BLaER1 (cell line): ENCODE results near the gene SLC16A12.

Experiments
- H3K27ac ChIP-seq: shearing (Covaris generic); formaldehyde crosslinking; 2 replicates; pipeline ENCODE4 v1.8.1; 2022
- H3K27me3 ChIP-seq: shearing (Covaris generic); formaldehyde crosslinking; 2 replicates; pipeline ENCODE4 v1.8.1; 2022
- H3K36me3 ChIP-seq: shearing (Covaris generic); formaldehyde crosslinking; 2 replicates; pipeline ENCODE4 v1.8.1; 2022
- H3K4me1 ChIP-seq: shearing (Covaris generic); formaldehyde crosslinking; 2 replicates; pipeline ENCODE4 v1.8.1; 2022
- H3K4me2 ChIP-seq: shearing (Covaris generic); formaldehyde crosslinking; 2 replicates; pipeline ENCODE4 v1.8.1; 2022
- H3K4me3 ChIP-seq: shearing (Covaris generic); formaldehyde crosslinking; 2 replicates; pipeline ENCODE4 v1.8.1; 2022
- H3K9ac ChIP-seq: shearing (Covaris generic); formaldehyde crosslinking; 2 replicates; pipeline ENCODE4 v1.8.1; 2022
- H3K9me3 ChIP-seq: shearing (Covaris generic); formaldehyde crosslinking; 2 replicates; pipeline ENCODE4 v1.8.1; 2022
- H4K20me1 ChIP-seq: shearing (Covaris generic); formaldehyde crosslinking; 2 replicates; pipeline ENCODE4 v1.8.1; 2022
- Cebpa-rat ChIP-seq: shearing (Covaris generic); IDR thresholded peaks from 2 replicates; pipeline ENCODE4 v1.8.1; 2022

The SLC16A12 gene

DNA sequence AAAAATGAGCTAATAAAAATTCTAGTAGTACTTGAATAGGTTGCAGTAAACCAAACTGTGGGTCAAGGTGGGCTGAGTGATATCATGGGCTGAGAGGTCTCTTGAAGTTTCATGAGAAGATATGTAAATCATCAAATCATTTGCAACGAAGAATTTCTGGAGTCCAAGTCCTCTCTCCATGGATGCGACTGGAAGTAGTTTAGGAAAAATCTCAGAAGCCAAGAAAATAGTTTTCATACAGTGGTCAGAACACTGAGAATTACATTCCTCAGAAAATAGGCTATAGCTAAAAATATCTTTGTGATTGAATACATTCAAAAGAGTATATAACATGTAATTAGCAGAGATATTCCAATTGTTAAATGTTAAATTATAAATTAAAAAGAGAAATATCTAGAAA is 146.6 kb downstream of the SLC16A12 start:
- Histone ChIP-seq H3K4me1 (peaks cover 43% of the 10 kb centered on the region), H3K9me3 (no peaks in the 10 kb centered on the region), H3K36me3 (no peaks in the 10 kb centered on the region), H3K27me3 (no peaks in the 10 kb centered on the region), H3K9ac (no peak overlapping the region), H3K4me2 (no peak overlapping the region), H3K27ac (no peak overlapping the region), H4K20me1 (no peaks in the 10 kb centered on the region), H3K4me3 (no peak overlapping the region)
- no peak for TF ChIP-seq Cebpa-rat

GRCh38 chr10:89384474-89385340 is 150.7 kb downstream of the SLC16A12 start:
- H3K27ac ChIP-seq = no peak overlapping the region
- no peak for TF ChIP-seq Cebpa-rat
- no peak overlapping the region for H3K4me3 ChIP-seq
- no peaks in the 10 kb centered on the region for H3K36me3 ChIP-seq
- H3K4me2 ChIP-seq = peak overlapping the region; percentile 43
- no peaks in the 10 kb centered on the region for H3K9me3 ChIP-seq
- H3K4me1 ChIP-seq = peaks cover 12% of the 10 kb centered on the region
- H3K9ac ChIP-seq = no peak overlapping the region
- no peaks in the 10 kb centered on the region for H4K20me1 ChIP-seq
- no peaks in the 10 kb centered on the region for H3K27me3 ChIP-seq

- no peak overlapping the region for H3K27ac ChIP-seq
- H3K9ac ChIP-seq = no peak overlapping the region
- TF ChIP-seq Cebpa-rat = no peak
- peaks cover 12% of the 10 kb centered on the region for H3K4me1 ChIP-seq
- H3K4me3 ChIP-seq = no peak overlapping the region
- H3K27me3 ChIP-seq = no peaks in the 10 kb centered on the region
- no peaks in the 10 kb centered on the region for H3K36me3 ChIP-seq
- H3K9me3 ChIP-seq = no peaks in the 10 kb centered on the region
- H4K20me1 ChIP-seq = no peaks in the 10 kb centered on the region
- H3K4me2 ChIP-seq = no peak overlapping the region
Measured at GRCh38 chr10:89382757-89383156, 152.6 kb downstream of the SLC16A12 start.
